ENCODE results near the gene FOCAD.

FOCAD gene

DNA sequence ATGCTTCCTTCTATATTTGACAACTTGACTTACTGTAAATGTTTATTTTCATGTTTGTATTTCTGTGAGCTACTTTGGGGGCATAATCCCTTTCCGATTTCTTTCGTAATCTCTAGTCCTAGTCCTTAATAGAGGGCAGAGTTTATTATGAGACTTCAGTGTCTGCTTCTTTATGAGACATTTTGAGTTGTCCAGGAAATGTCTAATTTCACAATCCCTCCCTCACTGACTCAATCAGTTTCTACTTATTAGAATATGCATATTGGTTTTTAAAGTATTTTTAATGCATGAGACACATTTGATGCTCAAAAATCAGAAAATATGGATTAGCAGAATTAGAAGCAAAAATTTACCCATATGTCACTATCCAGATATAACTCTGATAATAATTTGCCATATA lies 160.9 kb downstream of the FOCAD start:
- no peak for DNase-seq (ENCODE audit: low read depth)
- in situ Hi-C loops (cut with HindIII; ENCODE audit: low sequenced_read_pairs) = no loop called here
- TF ChIP-seq, protein P1, sequence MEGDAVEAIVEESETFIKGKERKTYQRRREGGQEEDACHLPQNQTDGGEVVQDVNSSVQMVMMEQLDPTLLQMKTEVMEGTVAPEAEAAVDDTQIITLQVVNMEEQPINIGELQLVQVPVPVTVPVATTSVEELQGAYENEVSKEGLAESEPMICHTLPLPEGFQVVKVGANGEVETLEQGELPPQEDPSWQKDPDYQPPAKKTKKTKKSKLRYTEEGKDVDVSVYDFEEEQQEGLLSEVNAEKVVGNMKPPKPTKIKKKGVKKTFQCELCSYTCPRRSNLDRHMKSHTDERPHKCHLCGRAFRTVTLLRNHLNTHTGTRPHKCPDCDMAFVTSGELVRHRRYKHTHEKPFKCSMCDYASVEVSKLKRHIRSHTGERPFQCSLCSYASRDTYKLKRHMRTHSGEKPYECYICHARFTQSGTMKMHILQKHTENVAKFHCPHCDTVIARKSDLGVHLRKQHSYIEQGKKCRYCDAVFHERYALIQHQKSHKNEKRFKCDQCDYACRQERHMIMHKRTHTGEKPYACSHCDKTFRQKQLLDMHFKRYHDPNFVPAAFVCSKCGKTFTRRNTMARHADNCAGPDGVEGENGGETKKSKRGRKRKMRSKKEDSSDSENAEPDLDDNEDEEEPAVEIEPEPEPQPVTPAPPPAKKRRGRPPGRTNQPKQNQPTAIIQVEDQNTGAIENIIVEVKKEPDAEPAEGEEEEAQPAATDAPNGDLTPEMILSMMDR (IDR thresholded peaks at IDR 0.05; ENCODE audit: low read depth, low read length, missing control alignments) = no peak
- H3K4me3 ChIP-seq (ENCODE audit: low read depth, low read length) = no peak overlapping the region

DNA sequence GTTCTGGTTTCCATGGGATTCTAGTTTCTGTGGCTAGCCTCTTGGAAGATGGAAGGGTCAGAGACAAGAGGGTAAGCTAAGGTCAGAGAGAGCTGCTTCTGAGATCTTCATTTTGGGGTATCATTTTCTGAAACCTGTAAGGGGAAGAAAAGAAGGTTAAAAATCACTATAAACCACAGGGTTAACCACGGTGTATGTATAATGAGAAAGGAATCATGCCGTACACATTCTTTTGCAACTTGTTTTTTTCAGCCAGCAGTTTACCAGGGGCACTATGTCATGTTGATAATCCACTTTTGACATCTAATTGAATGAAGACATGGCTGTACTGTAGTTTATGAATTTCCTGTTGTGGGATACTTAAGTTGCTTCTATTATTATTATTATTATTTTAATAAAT lies 164.4 kb downstream of the FOCAD start:
- TF ChIP-seq, protein P1 (IDR thresholded peaks at IDR 0.05; ENCODE audit: low read depth, low read length, missing control alignments) = no peak
- in situ Hi-C loops (cut with HindIII; ENCODE audit: low sequenced_read_pairs) = no loop called here
- DNase-seq (ENCODE audit: low read depth) = no peak
- H3K4me3 ChIP-seq (ENCODE audit: low read depth, low read length) = no peak overlapping the region

DNA sequence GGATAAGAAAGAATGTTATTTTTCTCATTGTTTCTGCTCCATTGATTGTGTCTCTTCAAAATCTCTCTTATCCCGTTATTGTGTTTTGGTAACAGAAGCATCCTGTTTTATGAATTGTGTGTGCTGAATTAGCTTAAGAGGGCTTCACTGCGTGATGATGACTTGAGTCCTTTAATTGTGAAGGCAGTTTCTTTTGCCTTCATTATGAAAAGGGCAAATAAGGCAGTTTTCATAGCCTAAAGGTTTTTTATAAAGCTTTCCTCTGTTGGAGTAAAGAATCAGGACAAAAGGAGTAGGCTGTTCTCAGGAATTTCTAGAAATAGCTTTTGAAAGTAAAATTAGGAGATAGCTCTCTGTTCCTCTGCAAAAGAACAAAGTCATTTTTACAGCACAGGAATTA lies 169.8 kb downstream of the FOCAD start:
- in situ Hi-C loops (cut with HindIII; ENCODE audit: low sequenced_read_pairs) = no loop called here
- no peak overlapping the region for H3K4me3 ChIP-seq (ENCODE audit: low read depth, low read length)
- TF ChIP-seq, protein P1 (IDR thresholded peaks at IDR 0.05; ENCODE audit: low read depth, low read length, missing control alignments) = no peak
- DNase-seq (ENCODE audit: low read depth) = no peak

DNA sequence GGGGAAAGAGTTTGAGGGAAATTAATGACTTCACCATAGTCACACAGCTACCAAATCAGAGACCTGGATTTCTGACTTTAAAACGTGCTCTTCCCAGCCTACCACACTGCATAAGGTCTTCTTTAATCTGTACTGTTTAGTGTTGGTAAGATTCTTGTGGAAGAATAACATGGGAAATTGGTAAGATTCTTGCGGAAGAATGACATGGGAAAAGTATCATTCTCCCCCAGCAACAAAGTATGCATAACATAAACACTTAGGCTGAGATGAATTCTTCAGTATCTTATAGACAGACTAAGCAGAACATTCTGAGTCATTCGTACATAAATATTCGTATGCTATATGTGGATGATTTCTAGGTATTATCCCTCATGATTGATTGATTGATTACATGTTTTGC lies 170.4 kb downstream of the FOCAD start:
- DNase-seq (ENCODE audit: low read depth) = no peak
- no peak overlapping the region for H3K4me3 ChIP-seq (ENCODE audit: low read depth, low read length)
- in situ Hi-C loops (cut with HindIII; ENCODE audit: low sequenced_read_pairs) = no loop called here
- TF ChIP-seq, protein P1 (IDR thresholded peaks at IDR 0.05; ENCODE audit: low read depth, low read length, missing control alignments) = no peak

DNA sequence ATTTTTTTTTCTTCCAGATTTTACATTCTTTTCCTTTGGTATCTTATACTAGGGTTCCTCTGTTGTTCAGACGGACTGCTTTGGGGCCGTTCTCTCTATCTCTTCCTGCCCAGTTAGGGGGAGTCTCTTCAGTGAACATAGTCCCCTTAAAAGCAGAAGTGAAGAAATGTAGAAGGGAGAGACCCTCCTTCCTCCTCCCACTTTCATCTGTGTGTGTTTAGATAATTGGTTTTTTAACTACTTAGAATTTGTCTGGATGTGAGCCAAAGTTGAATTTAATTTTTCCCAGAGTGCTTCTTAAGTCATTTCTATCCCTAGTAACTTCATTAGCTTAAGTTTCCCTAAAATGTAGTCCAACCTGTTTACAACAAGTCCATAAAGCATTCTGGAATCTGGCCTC lies 179.9 kb downstream of the FOCAD start:
- DNase-seq (ENCODE audit: low read depth) = no peak

DNA sequence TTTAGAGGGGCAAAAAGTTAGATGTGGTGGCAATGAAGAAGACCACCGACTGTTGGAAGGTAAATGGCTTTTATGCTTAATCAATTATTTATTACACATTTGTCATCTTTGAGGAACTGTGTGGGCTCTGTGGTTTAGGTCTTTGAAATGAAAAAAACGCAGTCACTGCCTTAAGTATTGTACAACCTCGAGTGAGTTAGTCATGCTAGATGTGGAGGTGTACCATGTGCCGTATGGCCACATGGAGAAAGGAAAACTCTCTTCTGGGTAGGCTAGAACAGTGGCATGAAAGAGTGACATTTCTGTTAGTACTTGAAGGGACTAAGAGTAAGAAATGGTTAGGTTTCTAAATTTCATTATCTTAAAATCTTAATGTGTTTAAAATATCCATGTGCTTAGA lies 181.3 kb downstream of the FOCAD start:
- in situ Hi-C loops (cut with HindIII; ENCODE audit: low sequenced_read_pairs) = no loop called here
- DNase-seq (ENCODE audit: low read depth) = no peak
- TF ChIP-seq, protein P1 (IDR thresholded peaks at IDR 0.05; ENCODE audit: low read depth, low read length, missing control alignments) = no peak
- H3K4me3 ChIP-seq (ENCODE audit: low read depth, low read length) = no peak overlapping the region

More for the DNA sequence above, 179.9 kb downstream of the FOCAD start:
- TF ChIP-seq, protein P1 (IDR thresholded peaks at IDR 0.05; ENCODE audit: low read depth, low read length, missing control alignments) = no peak
- in situ Hi-C loops (cut with HindIII; ENCODE audit: low sequenced_read_pairs) = no loop called here
- no peak overlapping the region for H3K4me3 ChIP-seq (ENCODE audit: low read depth, low read length)

DNA sequence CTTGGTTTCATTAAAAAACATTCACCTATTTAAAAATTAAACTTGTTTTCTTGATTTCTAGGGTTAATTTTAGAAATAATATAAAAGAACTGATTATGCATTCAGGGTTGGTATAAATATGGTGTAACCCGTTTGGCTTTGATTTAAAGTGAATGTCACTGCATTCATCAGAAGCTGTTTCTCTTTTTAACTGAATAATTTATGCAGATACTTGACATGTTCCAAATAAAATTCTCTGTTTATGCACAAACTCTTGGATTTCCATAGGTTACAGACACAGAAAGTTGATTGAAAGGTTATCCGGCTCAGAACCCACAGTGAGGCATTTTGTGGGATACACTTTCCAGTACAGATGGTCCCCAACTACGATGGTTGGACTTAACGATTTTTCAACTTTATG lies 186.1 kb downstream of the FOCAD start:
- H3K4me3 ChIP-seq (ENCODE audit: low read depth, low read length) = no peak overlapping the region
- no peak for DNase-seq (ENCODE audit: low read depth)
- TF ChIP-seq, protein P1 (IDR thresholded peaks at IDR 0.05; ENCODE audit: low read depth, low read length, missing control alignments) = no peak
- in situ Hi-C loops (cut with HindIII; ENCODE audit: low sequenced_read_pairs) = no loop called here
